SK-N-SH (cell line): Measurements from ENCODE around the gene SPCS3.

ENCODE experiments used
- CHD2 ChIP-seq: fragments of 150-350 bp; IDR thresholded peaks from 2 replicates; pipeline ENCODE4 v1.6.1; 2018; ENCODE audit warnings: low read length; ENCODE audit not compliant: partially characterized antibody
- CTCF ChIP-seq: fragments of 200-600 bp; sonication (generic); IDR thresholded peaks from 2 replicates; pipeline ENCODE4 v1.6.1; 2017; ENCODE audit warnings: antibody characterized with exemption, mild to moderate bottlenecking, moderate library complexity
- FOXM1 ChIP-seq: IDR thresholded peaks from 2 replicates; pipeline ENCODE4 v1.4.0; 2012; ENCODE audit warnings: low read depth, mild to moderate bottlenecking
- GATA2 ChIP-seq: sonication (generic); formaldehyde crosslinking; IDR thresholded peaks from 2 replicates; pipeline ENCODE4 v1.5.0; 2020; ENCODE audit warnings: mild to moderate bottlenecking, missing genetic modification reagents
- POLR2AphosphoS5 ChIP-seq: IDR thresholded peaks from 2 replicates; pipeline ENCODE4 v1.6.1; 2012; ENCODE audit warnings: low read depth, low read length
- RFX5 ChIP-seq: IDR thresholded peaks from 2 replicates; pipeline ENCODE4 v1.6.1; 2012; ENCODE audit warnings: mild to moderate bottlenecking, improper control_type of control experiment, low read length
- SIN3A ChIP-seq: IDR thresholded peaks from 2 replicates; pipeline ENCODE4 v1.6.1; 2012; ENCODE audit warnings: low read depth, mild to moderate bottlenecking, low read length, moderate library complexity, borderline replicate concordance
- SMC3 ChIP-seq: IDR thresholded peaks from 2 replicates; pipeline ENCODE4 v1.6.1; 2012; ENCODE audit warnings: low read depth, low read length, improper control_type of control experiment
- TAF1 ChIP-seq: IDR thresholded peaks from 2 replicates; pipeline ENCODE4 v1.6.1; 2012; ENCODE audit warnings: low read depth, mild to moderate bottlenecking, low read length, moderate library complexity, borderline replicate concordance
- USF1 ChIP-seq: IDR thresholded peaks from 2 replicates; pipeline ENCODE4 v1.4.0; 2012; ENCODE audit warnings: low read depth, borderline replicate concordance

GRCh38 chr4:176271749-176272148 is 48.0 kb upstream of the SPCS3 start:
- no peak for TF ChIP-seq SIN3A
- no peak for TF ChIP-seq GATA2 (CRISPR knock-in tag)
- no peak for TF ChIP-seq FOXM1
- no peak for TF ChIP-seq TAF1
- no peak for TF ChIP-seq USF1
- TF ChIP-seq SMC3 = no peak
- no peak for TF ChIP-seq CHD2
- TF ChIP-seq POLR2AphosphoS5 = no peak
- TF ChIP-seq CTCF = no peak
- no peak for TF ChIP-seq RFX5
